Body of pancreas (tissue), 4 donors: ENCODE results near the gene PRPS1.

Source experiments
- CTCF ChIP-seq, 7 experiments: fragments of 450-650 bp in 4 of 7; fragments of 200-600 bp in 3 of 7; sonication (generic) in 3 of 7; IDR thresholded peaks; one replicate each; pipeline ENCODE4 v1.5.1; 2016 to 2019; ENCODE audit warnings: antibody characterized with exemption in 7 of 7
- POLR2A ChIP-seq, 3 donors: fragments of 450-650 bp; IDR thresholded peaks; one replicate each; pipeline ENCODE4 v1.6.1; 2016; ENCODE audit warnings: antibody characterized with exemption in 3 of 3, mild to moderate bottlenecking in 2 of 3

- TF ChIP-seq CTCF (IDR thresholded peaks at IDR 0.05) = no peak
- no peak for TF ChIP-seq POLR2A (IDR thresholded peaks at IDR 0.05)
Measured at GRCh38 chrX:107686792-107687191, 58.5 kb downstream of the PRPS1 start.
